MV-4-11 (cell line): Measurements from ENCODE around the gene CEP89.
"Not testable (repeated sequence)": the region's sequence is repeated elsewhere in the genome, so short reads cannot be mapped to it uniquely, and the experiment has no call there.

ENCODE experiments used
- DNase-seq: peaks from one replicate; lab custom pipeline; 2025; lab: John Stamatoyannopoulos, UW

Gene CEP89

GRCh38 chr19:32971715-32972540, at the start of gene CEP89, which contains the start of gene FAAP24:
TSS of gene CEP89 (minus strand) at chr19:32971958. CDS start at chr19:32971874, 84 bp downstream.
TSS of gene FAAP24 (plus strand) at chr19:32972242. CDS start at chr19:32973197, 955 bp downstream.
- peak; percentile 100 for DNase-seq

GRCh38 chr19:33010891-33011290, 39.1 kb upstream of the CEP89 start:
- DNase-seq = not testable (repeated sequence)

- DNase-seq = no peak
These were observed 37.0 kb upstream of the CEP89 start for GRCh38 chr19:33008738-33009137.

GRCh38 chr19:33005440-33005839, 33.7 kb upstream of the CEP89 start:
- no peak for DNase-seq

- not testable (repeated sequence) for DNase-seq
These were observed 31.8 kb upstream of the CEP89 start for GRCh38 chr19:33003424-33004024.

- not testable (repeated sequence) for DNase-seq
These were observed 30.5 kb upstream of the CEP89 start for GRCh38 chr19:33002126-33002865.

GRCh38 chr19:33000910-33001309, 29.2 kb upstream of the CEP89 start:
- DNase-seq = no peak

- DNase-seq = no peak
These were observed 28.8 kb upstream of the CEP89 start for GRCh38 chr19:33000510-33000909.

- no peak for DNase-seq
These were observed 27.0 kb upstream of the CEP89 start for GRCh38 chr19:32998722-32999121.

- DNase-seq = no peak
These were observed 26.1 kb upstream of the CEP89 start for GRCh38 chr19:32997716-32998355.

- DNase-seq = not testable (repeated sequence)
These were observed 25.3 kb upstream of the CEP89 start for GRCh38 chr19:32997061-32997464.

- not testable (repeated sequence) for DNase-seq
These were observed 24.2 kb upstream of the CEP89 start for GRCh38 chr19:32995966-32996365.

GRCh38 chr19:32988724-32989123, 17.0 kb upstream of the CEP89 start:
- DNase-seq = no peak

GRCh38 chr19:32988254-32988653, 16.5 kb upstream of the CEP89 start:
- DNase-seq = not testable (repeated sequence)

GRCh38 chr19:32982488-32982887, 10.7 kb upstream of the CEP89 start:
- DNase-seq = not testable (repeated sequence)

- not testable (repeated sequence) for DNase-seq
These were observed 8.0 kb upstream of the CEP89 start for GRCh38 chr19:32979807-32980206.

- DNase-seq = not testable (repeated sequence)
These were observed 6.1 kb upstream of the CEP89 start for GRCh38 chr19:32977813-32978212.

- DNase-seq = peak; percentile 18
These were observed 5.5 kb upstream of the CEP89 start for GRCh38 chr19:32977280-32977679.

- DNase-seq = peak; percentile 64
These were observed 4.6 kb upstream of the CEP89 start for GRCh38 chr19:32976223-32976805.

- DNase-seq = no peak
These were observed 654 bp downstream of the CEP89 start for GRCh38 chr19:32971012-32971595.

GRCh38 chr19:32969549-32969948, 2.2 kb downstream of the CEP89 start:
- no peak for DNase-seq
